DMS53 treated with DMSO at 0.1 percent for 48 hours (cell line): ENCODE results near the gene FRMD4B.
"Not testable (repeated sequence)": the region's sequence is repeated elsewhere in the genome, so short reads cannot be mapped to it uniquely, and the experiment has no call there.

Experiments used
- DNase-seq: peaks from one replicate; lab custom pipeline; 2025; ENCODE audit not compliant: unreplicated experiment; lab: John Stamatoyannopoulos, UW

FRMD4B gene

DNA sequence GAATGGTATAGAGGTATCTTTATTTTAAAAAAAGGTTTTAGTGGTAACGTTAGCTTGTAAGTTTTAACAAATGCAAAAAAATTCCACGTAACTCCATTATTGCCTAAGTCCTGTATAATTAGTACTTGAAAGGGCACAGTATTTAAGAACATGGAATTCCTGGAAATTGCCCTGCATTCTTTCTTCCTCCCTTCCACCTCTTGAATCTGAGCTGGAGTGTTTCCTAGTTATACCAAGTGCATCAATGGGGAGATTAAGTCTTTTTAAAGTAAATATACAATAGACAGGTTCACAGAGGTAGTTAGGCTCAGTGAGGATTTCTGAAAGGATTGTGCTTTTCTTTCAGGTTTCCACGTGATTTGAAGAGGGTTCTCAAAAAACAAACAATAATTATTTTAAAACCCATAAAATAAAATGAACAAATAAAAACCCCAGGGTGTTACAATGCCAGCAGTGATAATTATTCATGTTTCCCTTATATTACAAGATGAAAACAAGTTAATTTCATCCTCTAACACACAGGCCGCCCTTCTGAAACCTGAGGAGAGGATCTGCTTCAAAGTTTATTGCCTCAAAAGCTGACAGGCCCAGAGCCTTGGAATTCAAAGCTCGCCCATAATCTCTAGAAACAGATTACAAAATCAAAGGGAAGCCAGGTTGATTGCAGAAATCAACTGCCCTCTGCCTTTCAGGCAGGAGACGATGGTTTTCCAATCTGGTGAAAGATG is 134.6 kb downstream of the FRMD4B start:
- DNase-seq, result no peak

GRCh38 chr3:69250014-69250413 is 135.9 kb downstream of the FRMD4B start:
- DNase-seq, result no peak

DNA sequence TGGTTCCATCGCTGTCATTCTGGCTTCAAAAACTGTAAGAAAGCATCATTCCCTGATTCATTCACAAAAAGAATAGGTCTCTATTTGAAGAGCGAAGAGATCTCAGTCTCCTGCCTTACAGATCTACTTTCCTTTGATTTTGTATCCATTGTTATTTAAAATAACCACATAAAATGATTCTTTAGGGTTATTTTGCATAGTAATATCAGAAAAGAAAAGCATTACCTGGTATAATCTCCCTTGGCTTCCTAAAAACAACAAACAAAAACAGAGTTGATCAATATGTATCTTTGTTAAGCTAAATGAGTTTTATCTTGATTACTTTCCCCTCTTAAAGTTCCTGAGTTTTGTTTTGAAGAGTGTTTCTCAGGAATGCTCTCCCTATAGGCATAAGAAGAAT is 136.9 kb downstream of the FRMD4B start:
- no peak for DNase-seq

GRCh38 chr3:69248436-69248835 is 137.5 kb downstream of the FRMD4B start:
- DNase-seq, result no peak

GRCh38 chr3:69246612-69247011 is 139.3 kb downstream of the FRMD4B start:
- no peak for DNase-seq

- no peak for DNase-seq
Measured at GRCh38 chr3:69244039-69244438, 141.8 kb downstream of the FRMD4B start.

GRCh38 chr3:69241769-69242168 is 144.1 kb downstream of the FRMD4B start:
- DNase-seq, result no peak

DNA sequence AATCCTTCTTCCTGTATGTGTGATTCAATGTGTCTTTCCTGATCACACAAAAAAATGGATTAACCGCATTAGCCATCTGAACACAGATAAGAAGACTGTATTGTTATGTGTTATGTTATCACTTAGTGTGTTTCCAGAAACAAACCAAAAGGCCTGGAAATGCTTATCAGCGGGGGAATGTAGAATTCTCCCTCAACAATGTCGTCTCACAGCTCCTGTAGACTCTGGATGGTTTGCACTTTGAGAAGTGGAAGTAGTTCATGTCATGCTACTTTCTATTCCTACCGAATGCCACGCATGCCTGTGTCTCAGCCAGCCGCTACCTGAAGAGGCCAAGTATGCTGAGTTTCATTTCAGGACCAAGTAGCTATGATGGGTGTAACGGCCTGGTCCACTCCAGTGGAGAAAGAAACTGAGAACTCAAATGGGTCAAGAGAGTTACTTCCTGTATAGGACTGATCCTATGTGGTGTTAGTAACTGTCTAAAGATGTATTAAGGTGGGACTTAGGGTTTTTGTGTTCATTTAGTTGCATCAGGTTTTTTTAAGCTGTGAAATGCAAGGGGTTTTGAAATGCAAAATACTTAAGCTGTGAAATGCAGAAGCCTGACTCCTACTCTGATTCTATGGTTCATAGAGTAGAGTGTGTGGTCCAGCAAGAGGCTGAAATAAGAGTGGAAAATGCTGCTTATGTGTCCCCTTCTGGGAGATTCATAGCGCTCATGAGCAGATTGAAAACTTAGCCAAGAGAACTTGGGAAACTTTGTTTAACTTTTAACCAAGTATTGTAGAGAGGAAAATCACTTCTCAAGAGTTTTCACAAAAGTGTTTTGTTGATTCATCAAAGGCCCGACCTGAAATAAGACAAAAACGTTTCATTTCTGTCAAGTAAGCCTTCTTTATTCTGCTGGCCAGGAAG is 145.0 kb downstream of the FRMD4B start:
- DNase-seq, result no peak

DNA sequence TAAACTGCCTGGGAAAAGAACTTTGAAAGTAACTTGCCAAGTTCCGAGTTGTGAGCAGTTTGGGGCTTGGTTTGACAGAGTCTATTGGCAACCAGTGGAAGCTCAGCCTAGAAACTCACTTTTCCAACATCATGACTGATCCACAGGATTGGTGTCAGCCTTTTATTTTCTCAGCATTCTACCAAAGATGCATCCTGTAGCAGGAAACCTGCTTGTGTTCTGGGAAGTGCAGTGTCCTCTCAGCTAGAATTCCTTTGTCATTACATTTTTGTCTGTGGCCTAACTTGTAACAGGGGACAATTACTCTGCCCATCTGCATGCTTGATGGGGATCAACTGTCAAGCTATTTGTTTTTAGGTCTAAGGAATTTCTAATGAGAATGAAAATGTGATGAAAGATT is 146.8 kb downstream of the FRMD4B start:
- DNase-seq, result no peak

DNA sequence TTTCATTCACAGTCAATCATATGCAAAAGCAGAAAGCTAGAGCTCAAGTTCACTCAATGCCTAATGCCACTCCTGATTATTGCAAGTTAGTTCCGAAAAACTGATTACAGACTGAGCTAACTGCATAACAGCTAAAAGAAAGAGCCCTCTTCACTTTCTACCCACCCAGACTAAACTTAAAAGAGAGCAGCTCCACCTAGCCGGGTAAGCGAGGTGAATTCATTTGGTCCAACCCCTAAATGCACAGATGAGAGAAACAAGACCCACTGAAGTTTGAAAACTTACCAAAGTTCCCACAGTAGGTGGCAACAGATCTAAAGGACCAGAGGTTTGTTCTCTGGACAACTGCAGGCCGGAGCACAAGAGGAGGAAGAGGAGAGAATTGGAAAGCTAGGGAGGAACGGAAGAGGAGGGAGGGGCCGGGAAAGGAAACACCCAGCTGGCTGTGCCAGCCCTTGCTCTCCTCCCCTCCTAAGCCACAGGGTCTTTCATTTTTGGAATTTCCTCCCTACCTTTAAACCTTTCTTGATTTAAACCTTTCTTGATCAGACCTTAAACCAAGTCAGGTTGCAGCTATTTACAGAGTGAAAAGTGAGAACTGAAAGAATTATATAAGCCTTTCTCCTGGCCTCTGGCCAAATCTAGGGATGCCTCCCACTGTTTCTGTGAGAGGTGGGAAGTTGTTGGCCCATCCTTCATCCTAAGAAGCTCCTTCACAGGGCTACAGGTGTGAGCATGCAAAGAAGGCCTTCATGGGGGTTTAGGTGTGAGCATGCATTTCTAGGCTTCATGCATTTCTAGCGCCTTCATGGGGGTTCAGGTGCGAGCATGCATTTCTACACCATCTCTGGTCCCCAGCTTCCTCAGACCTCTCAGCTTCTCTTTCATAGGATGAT is 148.8 kb downstream of the FRMD4B start:
- no peak for DNase-seq

DNA sequence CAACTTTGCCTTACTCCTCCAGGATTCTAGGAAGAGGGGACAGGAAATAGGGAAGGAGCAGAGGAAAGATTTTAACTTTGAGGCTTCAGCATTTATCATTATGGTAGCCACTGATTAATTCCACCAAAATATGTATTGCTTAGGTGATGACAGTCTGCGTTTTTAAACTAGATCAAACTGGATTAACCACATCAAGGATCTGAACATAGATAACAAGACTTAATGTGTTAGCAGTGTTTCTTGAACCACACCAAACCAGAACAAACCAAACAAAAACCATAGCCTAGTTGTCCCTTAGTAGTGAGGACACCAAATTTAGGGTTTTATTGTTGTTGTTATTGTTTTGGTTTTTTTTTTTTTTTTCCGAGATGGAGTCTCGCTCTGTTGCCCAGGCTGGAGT is 150.0 kb downstream of the FRMD4B start:
- DNase-seq, result no peak

GRCh38 chr3:69235227-69235626 is 150.7 kb downstream of the FRMD4B start:
- not testable (repeated sequence) for DNase-seq

GRCh38 chr3:69232482-69232881 is 153.4 kb downstream of the FRMD4B start:
- DNase-seq, result no peak

- no peak for DNase-seq
Measured at GRCh38 chr3:69231929-69232440, 153.9 kb downstream of the FRMD4B start.

DNA sequence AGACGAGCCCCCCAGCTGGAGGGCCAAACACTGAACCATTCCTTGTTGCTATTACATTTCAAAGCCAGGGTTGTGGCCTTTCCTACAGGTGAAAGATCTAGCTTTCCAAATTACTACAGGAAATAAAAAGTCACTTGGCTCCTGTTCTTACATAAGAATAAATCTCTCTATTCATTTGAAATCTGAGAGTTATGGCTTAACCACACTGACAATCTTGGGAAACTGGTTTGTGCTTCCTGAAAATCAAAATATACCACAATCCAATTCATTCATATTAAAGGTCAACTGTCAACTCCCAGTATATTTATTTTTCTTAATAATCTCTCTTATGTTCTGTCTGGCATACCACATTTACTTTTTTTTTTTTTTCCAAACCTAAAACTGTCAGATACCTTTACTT is 159.8 kb downstream of the FRMD4B start:
- no peak for DNase-seq

DNA sequence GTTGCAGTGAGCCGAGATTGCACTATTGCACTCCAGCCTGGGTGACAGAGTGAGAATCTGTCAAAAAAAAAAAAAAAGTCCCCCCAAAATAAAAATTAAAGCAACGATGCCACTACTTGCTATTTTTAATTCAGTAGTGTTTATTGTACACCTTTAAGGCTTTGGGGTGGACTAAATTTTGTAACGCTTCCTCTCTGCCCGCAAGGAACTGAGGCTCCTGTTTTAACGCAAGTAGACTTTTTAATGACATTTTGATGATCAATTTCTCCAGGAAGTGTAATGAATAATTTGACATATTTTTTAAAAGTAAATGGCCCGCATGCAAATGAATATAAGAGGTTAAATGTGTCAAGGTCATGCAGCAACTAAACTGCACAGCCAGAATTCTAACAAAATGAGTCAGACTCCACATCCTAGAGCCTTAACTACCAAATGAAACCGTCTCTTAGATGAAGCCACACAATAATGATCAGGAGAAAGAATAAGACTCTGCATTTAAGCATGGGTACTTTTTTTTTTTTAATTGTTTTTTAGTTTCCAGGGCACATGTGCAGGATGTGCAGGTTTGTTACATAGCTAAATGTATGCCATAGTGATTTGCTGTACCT is 166.7 kb downstream of the FRMD4B start:
- DNase-seq, result no peak

DNA sequence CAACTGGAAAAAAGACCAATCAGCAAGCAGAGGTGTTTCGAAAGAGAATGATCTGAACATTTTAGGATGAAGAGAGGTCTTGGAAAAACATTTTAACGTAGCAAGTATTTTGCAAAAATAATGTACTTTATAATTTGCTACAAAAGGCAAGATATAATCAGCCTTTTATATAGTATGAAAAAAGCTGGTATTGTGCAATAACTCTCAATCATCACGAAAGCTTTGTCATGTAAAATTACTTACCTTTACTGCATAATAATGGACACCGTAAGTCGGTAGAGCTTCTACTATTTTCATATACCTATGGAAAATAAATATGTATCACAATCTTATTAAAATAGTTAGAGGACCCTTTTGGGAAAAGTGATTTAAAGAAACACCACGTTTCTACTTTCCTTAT is 167.8 kb downstream of the FRMD4B start:
- no peak for DNase-seq

- DNase-seq, result no peak
Measured at GRCh38 chr3:69216981-69217380, 168.9 kb downstream of the FRMD4B start.

GRCh38 chr3:69214241-69214640 is 171.6 kb downstream of the FRMD4B start:
- no peak for DNase-seq

GRCh38 chr3:69212411-69213160 is 173.3 kb downstream of the FRMD4B start:
- no peak for DNase-seq
